GM21529 (cell line): ENCODE results near the gene CFAP46.
"Not testable (repeated sequence)": the region's sequence is repeated elsewhere in the genome, so short reads cannot be mapped to it uniquely, and the experiment has no call there.

Experiments used
- ATAC-seq: cut with Tn5 transposase; IDR thresholded peaks from one replicate; pipeline ENCODE4 v1.9.1; 2021; ENCODE audit not compliant: unreplicated experiment

CFAP46 gene

DNA sequence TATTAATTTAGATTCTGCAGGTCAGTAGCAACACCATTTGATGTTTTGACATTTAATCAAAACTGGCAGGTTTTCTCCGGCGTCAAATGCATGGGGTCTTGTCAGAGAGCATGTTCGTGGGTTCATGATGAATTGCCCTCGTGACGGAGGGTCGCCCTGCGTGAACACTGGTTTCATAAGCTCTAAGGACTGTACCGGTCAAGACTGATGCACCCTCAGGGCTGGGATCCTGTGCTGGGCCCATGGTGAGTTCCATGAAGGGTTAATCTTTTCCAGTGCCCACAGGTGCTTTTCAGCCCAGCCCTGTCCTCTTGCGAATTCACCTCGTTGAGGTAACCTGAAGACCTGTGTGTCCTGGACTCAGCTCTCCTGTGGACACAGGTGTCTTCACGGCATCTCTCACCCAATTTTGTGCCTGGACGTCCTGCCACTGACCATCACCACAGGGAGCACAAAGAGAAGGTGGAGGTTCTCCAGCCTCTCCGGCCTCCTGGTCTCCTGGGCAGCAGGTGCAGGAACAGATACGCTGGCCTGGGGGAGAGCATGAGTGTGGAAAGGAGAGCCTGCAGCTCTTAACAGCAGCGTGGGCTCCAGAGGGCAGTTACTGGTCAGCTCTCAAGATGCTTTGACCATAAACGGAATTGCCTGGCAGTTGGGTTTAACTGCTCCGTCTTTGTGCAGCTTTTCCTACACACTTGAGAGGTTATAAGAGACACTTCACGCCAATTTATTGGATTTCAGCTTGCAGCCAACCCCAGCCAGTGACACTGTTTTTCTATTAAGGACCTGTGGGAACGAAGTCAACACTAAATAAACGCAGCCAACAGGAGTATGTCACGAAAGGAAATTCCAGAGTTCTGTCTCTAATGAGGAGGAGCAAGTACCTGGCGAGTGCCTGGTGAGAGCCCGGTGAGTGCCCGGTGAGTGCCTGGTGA, 37.4 kb upstream of the CFAP46 start:
- no peak for ATAC-seq

GRCh38 chr10:132978542-132978941, 36.2 kb upstream of the CFAP46 start:
- ATAC-seq, result no peak

- ATAC-seq, result no peak
Measured at GRCh38 chr10:132977807-132978206, 35.4 kb upstream of the CFAP46 start.

GRCh38 chr10:132977076-132977475, 34.7 kb upstream of the CFAP46 start:
- ATAC-seq, result no peak

GRCh38 chr10:132975831-132976682, 33.7 kb upstream of the CFAP46 start:
- no peak for ATAC-seq

DNA sequence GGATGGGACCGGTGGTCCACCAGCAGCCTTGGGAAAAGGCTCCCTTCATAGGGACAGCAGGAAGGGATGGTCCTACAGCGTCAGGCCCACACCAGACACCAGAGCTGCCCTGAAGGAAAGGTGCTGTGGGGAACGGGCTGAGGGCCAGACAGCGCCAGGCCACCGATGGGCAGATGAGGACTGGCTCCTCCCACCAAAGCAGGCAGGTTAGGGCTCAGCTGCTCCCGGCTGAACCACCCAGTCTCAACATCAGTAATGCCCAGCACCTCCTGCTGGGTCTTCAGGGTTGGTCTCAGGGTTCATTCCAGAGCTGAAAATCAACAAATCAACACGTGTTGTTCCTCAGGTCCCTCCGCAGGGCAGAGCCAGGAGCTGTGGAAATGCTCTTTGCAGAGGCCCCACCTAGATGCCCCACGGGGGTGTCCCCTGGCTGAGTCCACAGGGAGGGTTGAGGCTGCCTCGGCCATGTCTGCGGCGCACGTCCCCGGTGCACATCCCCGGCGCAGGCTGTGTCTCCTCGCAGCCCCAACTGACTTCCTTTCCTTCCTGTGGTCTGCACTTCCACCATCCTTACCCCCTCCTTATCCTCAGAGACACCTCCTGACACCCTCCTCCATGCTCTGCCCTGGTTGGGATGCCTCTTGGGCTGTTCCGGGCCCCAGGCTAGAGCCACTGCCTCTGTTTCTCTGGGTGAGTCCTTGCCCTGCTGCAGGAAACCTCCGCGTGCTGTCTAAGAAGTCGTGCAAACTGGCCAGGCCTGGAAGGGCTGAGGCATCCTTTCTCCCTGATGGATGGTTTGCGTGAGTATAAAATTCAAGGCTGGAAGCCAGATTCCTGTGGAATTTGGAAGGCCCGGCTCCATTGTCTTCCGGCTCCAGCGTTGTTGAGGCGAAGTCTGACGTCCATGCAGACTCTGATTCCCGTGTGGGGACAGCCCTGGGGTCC, 32.8 kb upstream of the CFAP46 start:
- ATAC-seq, result no peak

GRCh38 chr10:132974249-132974796, 32.0 kb upstream of the CFAP46 start:
- no peak for ATAC-seq

- no peak for ATAC-seq
Measured at GRCh38 chr10:132973903-132974241, 31.5 kb upstream of the CFAP46 start.

DNA sequence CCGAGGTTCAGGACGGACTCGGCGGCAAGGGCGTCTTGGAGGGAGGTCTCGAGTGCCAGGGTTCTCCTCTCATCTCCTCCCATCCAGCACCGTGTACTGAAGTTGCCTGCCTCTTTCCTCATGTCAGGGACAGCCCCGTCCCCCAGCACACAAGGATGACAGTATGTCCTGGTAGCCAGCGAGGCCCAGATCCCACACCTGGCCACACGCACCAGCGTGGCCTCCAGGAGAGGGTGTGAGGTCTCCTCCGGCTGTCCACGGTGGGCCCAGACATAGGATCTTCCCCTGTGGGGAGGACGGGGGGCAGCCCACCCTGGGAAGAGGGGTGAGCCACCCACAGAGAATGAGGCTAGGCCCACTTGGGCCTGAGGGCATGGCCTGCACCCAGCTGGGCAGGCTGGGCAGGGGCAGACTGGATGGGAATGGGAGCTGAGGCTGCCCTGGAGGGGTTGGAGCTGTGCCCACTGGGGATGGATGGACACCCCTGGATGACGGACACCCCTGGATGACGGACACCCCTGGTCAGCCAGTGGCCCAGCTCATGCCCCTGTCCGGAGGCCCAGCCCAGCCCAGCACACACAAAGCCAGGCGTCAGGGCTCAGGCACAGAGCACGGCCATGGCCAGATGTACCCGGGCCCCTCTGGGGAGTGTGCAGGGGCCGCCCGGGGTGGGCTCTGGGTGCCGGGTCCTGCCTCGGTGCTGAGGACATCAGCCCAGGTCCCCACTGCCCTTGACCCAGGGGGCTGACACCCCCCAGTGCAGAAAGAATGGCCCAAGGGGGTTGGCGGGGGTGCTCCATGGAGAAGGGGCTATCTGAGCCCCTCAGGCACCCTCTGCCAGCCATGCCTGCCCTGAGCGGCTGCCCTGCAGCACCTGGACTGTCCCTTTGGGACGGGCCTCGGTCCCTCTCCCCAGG, 30.9 kb upstream of the CFAP46 start:
- no peak for ATAC-seq

- ATAC-seq, result no peak
Measured at GRCh38 chr10:132972149-132972985, 30.0 kb upstream of the CFAP46 start.

DNA sequence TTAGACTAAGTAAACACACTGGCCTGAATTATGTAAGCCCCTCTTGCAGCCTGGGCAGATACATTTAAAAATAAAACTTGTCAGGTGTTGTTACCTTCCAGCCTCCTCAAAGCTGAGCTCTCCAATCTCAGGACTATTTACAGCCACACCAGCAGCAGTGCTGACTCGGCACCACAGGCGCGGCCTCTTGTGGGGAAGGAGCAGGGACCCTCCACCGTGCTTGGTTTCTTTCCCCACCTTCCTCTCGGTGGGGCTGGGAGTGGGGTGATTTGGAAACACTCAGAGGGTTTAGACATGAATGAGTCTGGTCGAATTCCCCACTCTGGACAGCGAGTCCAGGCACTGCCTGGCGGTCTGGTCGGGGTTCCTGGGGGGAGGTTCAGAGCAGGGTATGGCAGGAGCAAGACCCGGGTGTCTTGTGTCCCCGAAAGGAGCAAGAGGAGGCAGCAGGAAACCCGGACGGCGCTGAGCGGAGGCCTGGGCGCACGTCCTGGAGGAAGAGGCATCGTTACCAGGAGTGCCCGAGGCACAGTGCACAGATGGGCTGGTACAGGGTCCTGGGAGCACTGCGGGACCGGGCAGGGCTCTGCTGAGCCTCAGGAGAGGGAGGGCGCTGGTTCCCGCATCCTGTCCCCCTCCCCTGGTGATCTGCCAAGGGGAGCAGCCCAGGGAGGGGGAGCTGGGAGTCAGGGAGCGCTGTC, 29.2 kb upstream of the CFAP46 start:
- ATAC-seq, result no peak

DNA sequence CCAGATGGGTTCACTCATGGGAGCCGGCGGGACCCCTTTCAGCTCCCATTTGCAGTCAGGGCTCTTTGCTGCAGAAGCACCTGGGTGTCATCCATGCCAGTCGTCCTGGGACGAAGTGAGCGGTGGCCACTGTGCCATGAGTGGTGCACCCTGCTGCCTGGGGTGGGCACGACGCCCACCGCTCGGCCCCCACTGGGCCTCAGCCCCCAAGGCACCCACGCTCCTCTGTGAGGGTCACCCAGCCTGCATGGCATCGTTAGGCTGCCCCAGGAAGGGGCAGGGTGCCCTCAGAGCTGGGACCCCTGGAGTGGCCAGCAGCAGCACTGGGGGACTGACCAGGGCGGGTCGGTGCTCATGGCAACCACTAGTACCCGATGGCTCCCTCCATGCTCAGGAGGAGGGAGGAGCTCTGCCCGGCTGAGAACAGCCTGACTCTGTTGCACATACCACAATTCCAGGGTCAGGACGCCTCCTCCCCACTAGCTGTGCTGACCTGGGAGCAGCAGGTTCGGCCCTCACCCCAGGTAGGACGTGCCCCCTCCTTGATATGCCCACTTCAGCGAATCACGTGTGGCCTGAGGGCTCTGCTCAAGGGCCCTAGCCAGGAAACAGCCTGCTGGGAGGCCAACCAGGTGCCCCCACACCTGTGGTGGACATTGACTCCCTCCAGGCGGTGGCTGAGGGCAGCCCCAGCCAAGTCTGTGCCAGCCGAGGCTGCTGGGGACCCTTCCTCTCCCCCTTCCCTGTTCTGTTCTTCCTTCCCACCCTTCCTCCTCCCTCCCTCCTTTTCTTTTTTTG, 28.5 kb upstream of the CFAP46 start:
- no peak for ATAC-seq

GRCh38 chr10:132967540-132967939, 25.2 kb upstream of the CFAP46 start:
- no peak for ATAC-seq

- no peak for ATAC-seq
Measured at GRCh38 chr10:132965411-132966057, 23.2 kb upstream of the CFAP46 start.

GRCh38 chr10:132964707-132965410, 22.5 kb upstream of the CFAP46 start:
- ATAC-seq, result not testable (repeated sequence)

DNA sequence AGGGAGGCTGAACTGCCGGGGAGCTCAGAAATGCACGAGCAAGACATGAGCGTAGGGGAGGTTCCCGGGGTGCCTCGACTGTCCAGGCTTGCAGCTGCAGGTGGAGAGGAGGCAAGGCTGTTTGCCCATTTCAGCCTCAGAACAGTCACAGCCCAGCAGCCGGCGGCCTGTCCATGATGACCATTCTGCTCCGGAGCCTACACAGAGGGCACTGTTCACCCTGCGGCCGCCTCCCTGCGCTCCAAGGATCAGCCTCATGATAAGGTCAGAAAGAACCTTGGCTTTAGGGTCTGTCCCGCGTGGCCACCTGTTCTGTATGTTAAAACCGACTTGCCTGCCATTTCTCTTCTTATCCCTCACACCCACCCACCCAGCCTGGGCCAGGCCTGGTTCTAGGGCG, 21.9 kb upstream of the CFAP46 start:
- no peak for ATAC-seq
